CD4-positive, alpha-beta T cell (primary cell): Measurements from ENCODE around the gene DNAJC4. TPM values are rescaled to one million over a fixed set of nuclear protein-coding genes. Genes with fewer than 3 reads are reported as not detected.

Experiments
- ATAC-seq: fragments of 200-7000 bp; cut with Tn5 transposase; one replicate; pipeline ENCODE4 v1.10.0; 2022; ENCODE audit warnings: mild to moderate bottlenecking; ENCODE audit not compliant: poor library complexity
- CTCF ChIA-PET: fragments of 350-600 bp; sonication (Branson Sonifier 250); formaldehyde crosslinking; loops from one replicate; lab custom pipeline; 2021; ENCODE audit warnings: antibody characterized with exemption, inconsistent platforms; lab: Charles Lee
- POLR2A ChIA-PET: fragments of 350-600 bp; sonication (Branson Sonifier 250); formaldehyde crosslinking; loops from one replicate; lab custom pipeline; 2021; ENCODE audit warnings: antibody characterized with exemption, inconsistent platforms; lab: Charles Lee
- DNase-seq, 14 experiments: peaks; one replicate each; pipeline ENCODE4 v3.0.0-alpha.2; 2013 to 2020; ENCODE audit warnings: mixed read lengths in 2 of 14
- H3K27ac ChIP-seq, 2 donors: one replicate each; pipeline versions ENCODE4 v1.5.1 to v1.7.0; 2013; ENCODE audit warnings: low read length in 2 of 2, low read depth in 1 of 2, mild to moderate bottlenecking in 1 of 2
- H3K27me3 ChIP-seq, 2 experiments: 1 replicate in 1 of 2; 2 replicates in 1 of 2; pipeline versions ENCODE4 v1.6.1 to v1.7.0; 2013; ENCODE audit warnings: low read length in 2 of 2, control low read depth in 1 of 2, mild to moderate bottlenecking in 1 of 2, moderate library complexity in 1 of 2; ENCODE audit not compliant: insufficient read depth in 2 of 2, control insufficient read depth in 1 of 2
- H3K36me3 ChIP-seq: one replicate; pipeline ENCODE4 v1.6.1; 2013; ENCODE audit warnings: low read length, control low read depth; ENCODE audit not compliant: insufficient read depth
- H3K4me1 ChIP-seq: one replicate; pipeline ENCODE4 v1.6.1; 2013; ENCODE audit warnings: low read length, control low read depth; ENCODE audit not compliant: insufficient read depth
- H3K4me3 ChIP-seq: one replicate; pipeline ENCODE4 v1.5.1; 2013; ENCODE audit warnings: mild to moderate bottlenecking, low read length, moderate library complexity
- H3K9me3 ChIP-seq, 2 experiments: 1 replicate in 1 of 2; 2 replicates in 1 of 2; pipeline versions ENCODE4 v1.6.1 to v1.7.0; 2013; ENCODE audit warnings: low read length in 2 of 2, mild to moderate bottlenecking in 2 of 2, control low read depth in 1 of 2, moderate library complexity in 1 of 2; ENCODE audit not compliant: control insufficient read depth in 1 of 2, insufficient read depth in 1 of 2
- H3K27ac Mint-ChIP-seq: one replicate; pipeline ENCODE4 v1.8.0; 2020; ENCODE audit warnings: mixed read lengths
- H3K27me3 Mint-ChIP-seq: one replicate; pipeline ENCODE4 v1.8.0; 2021; ENCODE audit warnings: mixed read lengths
- H3K36me3 Mint-ChIP-seq: one replicate; pipeline ENCODE4 v1.8.0; 2021; ENCODE audit warnings: low read depth, mixed read lengths
- H3K4me1 Mint-ChIP-seq: one replicate; pipeline ENCODE4 v1.8.0; 2021; ENCODE audit warnings: low read depth, mixed read lengths
- H3K4me3 Mint-ChIP-seq: one replicate; pipeline ENCODE4 v1.8.0; 2020; ENCODE audit warnings: mild to moderate bottlenecking, mixed read lengths
- H3K9me3 Mint-ChIP-seq: one replicate; pipeline ENCODE4 v1.8.0; 2020; ENCODE audit warnings: mixed read lengths
- CTCF ChIP-seq: fragments of 200-600 bp; IDR thresholded peaks from one replicate; pipeline ENCODE4 v1.8.0; 2022; ENCODE audit warnings: antibody characterized with exemption, mild to moderate bottlenecking
- intact Hi-C, 2 experiments: fragments of 100-400 bp; cut with DNase I in 1 of 2; cut with micrococcal nuclease in 1 of 2; formaldehyde crosslinking; loops; one replicate each; pipeline versions ENCODE4 v1.15.1 to v1.9.0; 2023 to 2025; cut with DNase I, micrococcal nuclease
- total RNA-seq, 174 experiments: library from RNA in 2 of 174; stranded (reverse) in 2 of 174; gene quantifications; one replicate each; pipeline ENCODE4 v1.2.3 and lab custom pipeline; 2021 to 2026

Gene DNAJC4
- total RNA-seq, 2 experiments from 2014 or later: 35.9 to 37.9 TPM

- H3K9me3 Mint-ChIP-seq: no peaks in the 10 kb centered on the region
- H3K27ac Mint-ChIP-seq: peak overlapping the region; percentile 94
- Histone ChIP-seq H3K4me3 (peak overlapping the region; percentile 91), H3K27ac (peak overlapping the region; percentile 55 to 82), H3K9me3 (no peaks in the 10 kb centered on the region), H3K27me3 (no peaks in the 10 kb centered on the region), H3K4me1 (peaks cover 79% of the 10 kb centered on the region), H3K36me3 (peaks cover 3% of the 10 kb centered on the region)
- intact Hi-C loops: loop anchor here (1.0 to 5.0 kb wide), 3 partner anchors 10 to 44 kb away; partner anchors contain the start of genes FKBP2 (in 2 of the 2) and STIP1 (in 1 of the 2)
- peak overlapping the region; percentile 95 for H3K4me3 Mint-ChIP-seq
- H3K4me1 Mint-ChIP-seq: peaks cover 60% of the 10 kb centered on the region
- ATAC-seq (no peak), DNase-seq (peak in 1 of 14 experiments; percentile 40)
- CTCF ChIA-PET: interaction anchor here (0.9 to 1.0 kb wide), 2 partner anchors 73 to 87 kb away, joined by 3 to 5 read pairs; partner anchors contain the start of gene PRDX5
- TF ChIP-seq CTCF: no peak
- POLR2A ChIA-PET: interaction anchor here (0.6 to 4.6 kb wide), 6 partner anchors 11 to 564 kb away, joined by 3 to 31 read pairs (median 15); partner anchors contain the start of genes FERMT3, FKBP2 and PPP1R14B
- H3K27me3 Mint-ChIP-seq: no peaks in the 10 kb centered on the region
- peaks cover 6% of the 10 kb centered on the region for H3K36me3 Mint-ChIP-seq
These were observed 627 bp downstream of the DNAJC4 start for GRCh38 chr11:64230985-64231365.

GRCh38 chr11:64231546-64231945 is 1.2 kb downstream of the DNAJC4 start:
- TF ChIP-seq CTCF: no peak
- CTCF ChIA-PET: interaction anchor here (0.7 to 1.0 kb wide), 4 partner anchors 9 to 73 kb away, joined by 3 to 5 read pairs (median 3); partner anchors contain the start of gene PPP1R14B
- no peak for ATAC-seq
- no peak for DNase-seq
- H3K36me3 ChIP-seq: peaks cover 3% of the 10 kb centered on the region
- peaks cover 78% of the 10 kb centered on the region for H3K4me1 ChIP-seq
- no peaks in the 10 kb centered on the region for H3K9me3 Mint-ChIP-seq
- no peaks in the 10 kb centered on the region for H3K9me3 ChIP-seq
- peaks cover 60% of the 10 kb centered on the region for H3K4me1 Mint-ChIP-seq
- H3K27ac ChIP-seq: no peak overlapping the region
- peak overlapping the region; percentile 94 for H3K27ac Mint-ChIP-seq
- intact Hi-C loops: loop anchor here in 1 of 2 experiments (5.0 kb wide), 2 partner anchors 41 to 44 kb away; partner anchors contain the start of gene STIP1
- H3K4me3 ChIP-seq: no peak overlapping the region
- peak overlapping the region; percentile 95 for H3K4me3 Mint-ChIP-seq
- no peaks in the 10 kb centered on the region for H3K27me3 Mint-ChIP-seq
- H3K27me3 ChIP-seq: no peaks in the 10 kb centered on the region
- H3K36me3 Mint-ChIP-seq: peaks cover 6% of the 10 kb centered on the region
- POLR2A ChIA-PET: interaction anchor here (0.9 to 4.6 kb wide), 7 partner anchors 10 to 1266 kb away, joined by 3 to 31 read pairs (median 7); partner anchors contain the start of genes FERMT3, FKBP2, PLCB3 and PPP1R14B

GRCh38 chr11:64232182-64232966 is 2.0 kb downstream of the DNAJC4 start:
- Mint-ChIP-seq H3K36me3 (peaks cover 10% of the 10 kb centered on the region), H3K4me3 (peak overlapping the region; percentile 95), H3K27me3 (no peaks in the 10 kb centered on the region), H3K4me1 (peaks cover 53% of the 10 kb centered on the region), H3K27ac (peak overlapping the region; percentile 94), H3K9me3 (no peaks in the 10 kb centered on the region)
- H3K9me3 ChIP-seq: no peaks in the 10 kb centered on the region
- no peak overlapping the region for H3K27ac ChIP-seq
- no peaks in the 10 kb centered on the region for H3K27me3 ChIP-seq
- ATAC-seq: no peak
- no peak overlapping the region for H3K4me3 ChIP-seq
- intact Hi-C loops: loop anchor here in 1 of 2 experiments (5.0 kb wide), 2 partner anchors 40 to 45 kb away; partner anchors contain the start of gene STIP1
- TF ChIP-seq CTCF: no peak
- POLR2A ChIA-PET: interaction anchor here (0.8 to 4.6 kb wide), 10 partner anchors 9 to 1265 kb away, joined by 3 to 31 read pairs (median 4); partner anchors contain the start of genes FERMT3, FKBP2, PLCB3 and PPP1R14B
- H3K36me3 ChIP-seq: peaks cover 7% of the 10 kb centered on the region
- peaks cover 69% of the 10 kb centered on the region for H3K4me1 ChIP-seq
- peak in 1 of 14 experiments; percentile 4 for DNase-seq
- CTCF ChIA-PET: interaction anchor here (0.7 to 1.2 kb wide), 5 partner anchors 8 to 72 kb away, joined by 3 to 5 read pairs (median 3); partner anchors contain the start of gene PPP1R14B
